ENCODE data around the gene IMMP2L. TPM values are rescaled to one million over a fixed set of nuclear protein-coding genes. Genes with fewer than 3 reads are reported as not detected.

Gene IMMP2L
- total RNA-seq, 1 experiment from 2014 or later = 13.6 TPM

GRCh38 chr7:111224354-111225231, 337.7 kb downstream of the IMMP2L start:
- Mint-ChIP-seq H3K27ac (no peak overlapping the region), H3K4me1 (peaks cover 3% of the 10 kb centered on the region; the same call in 1 of the 2 replicates), H3K9me3 (no peaks in the 10 kb centered on the region), H3K36me3 (no peaks in the 10 kb centered on the region), H3K27me3 (ENCODE audit: low read depth) (no peaks in the 10 kb centered on the region), H3K4me3 (no peak overlapping the region)
- ATAC-seq (no peak), DNase-seq (ENCODE audit: low spot score) (no peak)
- TF ChIP-seq ESRRA (CRISPR knock-in tag; IDR thresholded peaks at IDR 0.05; ENCODE audit: borderline replicate concordance) (no peak), ZNF425 (CRISPR knock-in tag; conservative IDR thresholded peaks at IDR 0.05) (no peak), NFE2L1 (CRISPR knock-in tag; IDR thresholded peaks at IDR 0.05) (no peak), ZNF416 (CRISPR knock-in tag; IDR thresholded peaks at IDR 0.05) (no peak), FOXP4 (CRISPR knock-in tag; IDR thresholded peaks at IDR 0.05) (no peak), AFF4 (CRISPR knock-in tag; IDR thresholded peaks at IDR 0.05; ENCODE audit: borderline replicate concordance) (no peak), ZNF263 (CRISPR knock-in tag; IDR thresholded peaks at IDR 0.05; ENCODE audit: low read depth) (no peak)
- POLR2A ChIA-PET = no interaction called here
- CTCF ChIA-PET = no interaction called here

GRCh38 chr7:111223802-111224253, 338.5 kb downstream of the IMMP2L start:
- ChIA-PET CTCF (no interaction called here), POLR2A (no interaction called here)
- ATAC-seq = no peak
- no peak overlapping the region for H3K27ac Mint-ChIP-seq
- no peaks in the 10 kb centered on the region for H3K4me1 Mint-ChIP-seq
- H3K9me3 Mint-ChIP-seq = no peaks in the 10 kb centered on the region
- no peak for DNase-seq (ENCODE audit: low spot score)
- no peaks in the 10 kb centered on the region for H3K27me3 Mint-ChIP-seq (ENCODE audit: low read depth)
- no peak overlapping the region for H3K4me3 Mint-ChIP-seq
- no peaks in the 10 kb centered on the region for H3K36me3 Mint-ChIP-seq
- TF ChIP-seq SMAD4 (CRISPR knock-in tag; IDR thresholded peaks at IDR 0.05) (no peak), ESRRA (CRISPR knock-in tag; IDR thresholded peaks at IDR 0.05; ENCODE audit: borderline replicate concordance) (no peak), MLX (CRISPR knock-in tag; IDR thresholded peaks at IDR 0.05) (no peak), ATF2 (CRISPR knock-in tag; IDR thresholded peaks at IDR 0.05; ENCODE audit: borderline replicate concordance, low read depth) (no peak), E2F1 (CRISPR knock-in tag; IDR thresholded peaks at IDR 0.05) (no peak), PREB (CRISPR knock-in tag; IDR thresholded peaks at IDR 0.05; ENCODE audit: borderline replicate concordance) (no peak), NR1H2 (CRISPR knock-in tag; IDR thresholded peaks at IDR 0.05) (no peak), USF2 (CRISPR knock-in tag; IDR thresholded peaks at IDR 0.05) (no peak), FOXJ3 (CRISPR knock-in tag; IDR thresholded peaks at IDR 0.05; ENCODE audit: borderline replicate concordance) (no peak), GTF2I (CRISPR knock-in tag; conservative IDR thresholded peaks at IDR 0.05) (no peak), IRF1 (CRISPR knock-in tag; IDR thresholded peaks at IDR 0.05) (no peak), ZNF416 (CRISPR knock-in tag; IDR thresholded peaks at IDR 0.05) (no peak), MXD4 (CRISPR knock-in tag; IDR thresholded peaks at IDR 0.05; ENCODE audit: borderline replicate concordance) (no peak)

Measured in WTC11 (cell line).